GM12872 (cell line): Measurements from ENCODE around the gene DAO.

ENCODE experiments used
- TF ChIP-seq, protein P1 (sequence below): IDR thresholded peaks from 3 replicates; pipeline ENCODE4 v1.5.1; 2011; ENCODE audit warnings: low read depth, mild to moderate bottlenecking, low read length, moderate library complexity; ENCODE audit not compliant: insufficient read depth

DAO gene

DNA sequence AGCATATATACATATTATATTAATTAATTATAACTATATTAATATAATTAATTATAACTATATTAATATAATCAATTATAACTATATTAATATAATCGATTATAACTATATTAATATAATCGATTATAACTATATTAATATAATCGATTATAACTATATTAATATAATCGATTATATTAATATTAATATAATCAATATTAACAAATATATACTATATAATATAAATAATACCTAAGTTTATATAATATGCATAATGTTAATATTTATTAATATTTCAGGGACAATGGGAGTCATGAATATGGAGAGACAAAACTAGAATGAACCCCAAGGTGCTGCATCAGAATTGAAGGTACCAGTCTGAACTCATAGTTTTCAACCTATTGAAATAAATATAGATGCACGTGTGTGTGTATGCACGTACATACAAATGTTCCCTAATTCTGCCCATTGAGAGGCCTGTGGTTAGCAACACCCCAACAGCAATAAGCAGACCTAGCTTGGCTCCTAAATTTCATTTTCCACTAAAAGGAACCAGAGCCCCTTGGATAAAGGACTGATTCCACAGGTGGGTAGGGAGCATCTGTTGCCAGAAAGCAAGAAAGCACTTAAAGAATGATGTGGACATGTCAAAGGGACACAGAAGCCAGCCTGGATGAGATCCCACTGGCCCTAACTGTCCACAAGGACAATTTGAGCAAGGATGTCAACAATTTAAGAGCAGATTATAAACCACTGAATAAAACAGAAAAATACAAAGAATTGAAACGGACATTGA, 43.8 kb upstream of the DAO start:
- TF ChIP-seq, protein P1, sequence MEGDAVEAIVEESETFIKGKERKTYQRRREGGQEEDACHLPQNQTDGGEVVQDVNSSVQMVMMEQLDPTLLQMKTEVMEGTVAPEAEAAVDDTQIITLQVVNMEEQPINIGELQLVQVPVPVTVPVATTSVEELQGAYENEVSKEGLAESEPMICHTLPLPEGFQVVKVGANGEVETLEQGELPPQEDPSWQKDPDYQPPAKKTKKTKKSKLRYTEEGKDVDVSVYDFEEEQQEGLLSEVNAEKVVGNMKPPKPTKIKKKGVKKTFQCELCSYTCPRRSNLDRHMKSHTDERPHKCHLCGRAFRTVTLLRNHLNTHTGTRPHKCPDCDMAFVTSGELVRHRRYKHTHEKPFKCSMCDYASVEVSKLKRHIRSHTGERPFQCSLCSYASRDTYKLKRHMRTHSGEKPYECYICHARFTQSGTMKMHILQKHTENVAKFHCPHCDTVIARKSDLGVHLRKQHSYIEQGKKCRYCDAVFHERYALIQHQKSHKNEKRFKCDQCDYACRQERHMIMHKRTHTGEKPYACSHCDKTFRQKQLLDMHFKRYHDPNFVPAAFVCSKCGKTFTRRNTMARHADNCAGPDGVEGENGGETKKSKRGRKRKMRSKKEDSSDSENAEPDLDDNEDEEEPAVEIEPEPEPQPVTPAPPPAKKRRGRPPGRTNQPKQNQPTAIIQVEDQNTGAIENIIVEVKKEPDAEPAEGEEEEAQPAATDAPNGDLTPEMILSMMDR: no peak

DNA sequence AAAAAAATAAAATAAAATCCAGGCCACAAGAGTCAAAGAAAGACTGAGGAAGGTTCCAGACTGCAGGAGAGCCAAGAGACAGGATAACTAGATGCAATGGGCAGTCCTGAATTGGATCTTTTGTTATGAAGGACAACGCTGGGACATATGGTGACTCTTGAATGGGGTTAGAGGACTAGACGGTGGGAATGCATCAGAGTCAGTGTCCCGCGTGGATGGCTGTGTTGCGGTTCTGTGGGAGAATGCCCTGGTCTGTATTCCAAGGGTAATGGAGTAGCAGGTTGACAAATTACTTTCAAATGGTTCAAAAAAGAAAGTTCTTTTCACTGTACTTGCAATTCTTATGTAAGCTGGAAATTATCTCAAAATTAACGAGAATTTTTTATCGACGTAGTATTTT, 42.7 kb upstream of the DAO start:
- TF ChIP-seq, protein P1: no peak

DNA sequence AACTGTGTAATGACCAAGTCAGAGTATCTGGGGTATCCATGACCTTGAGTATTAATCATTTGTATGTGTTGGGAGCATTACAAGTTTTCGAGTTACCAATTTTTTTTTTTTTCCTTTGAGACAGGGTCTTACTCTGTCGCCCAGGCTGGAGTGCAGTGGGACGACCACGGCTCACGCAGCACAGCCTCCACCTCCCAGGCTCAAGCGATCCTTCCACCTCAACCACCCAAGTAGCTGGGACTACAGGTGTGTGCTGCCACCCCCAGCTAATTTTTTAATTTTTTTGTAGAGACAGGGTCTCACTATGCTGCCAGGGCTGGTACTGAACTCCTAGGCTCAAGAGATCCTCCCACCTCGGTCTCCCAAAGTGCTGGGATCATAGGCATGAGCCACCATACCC, 42.2 kb upstream of the DAO start:
- TF ChIP-seq, protein P1: no peak

DNA sequence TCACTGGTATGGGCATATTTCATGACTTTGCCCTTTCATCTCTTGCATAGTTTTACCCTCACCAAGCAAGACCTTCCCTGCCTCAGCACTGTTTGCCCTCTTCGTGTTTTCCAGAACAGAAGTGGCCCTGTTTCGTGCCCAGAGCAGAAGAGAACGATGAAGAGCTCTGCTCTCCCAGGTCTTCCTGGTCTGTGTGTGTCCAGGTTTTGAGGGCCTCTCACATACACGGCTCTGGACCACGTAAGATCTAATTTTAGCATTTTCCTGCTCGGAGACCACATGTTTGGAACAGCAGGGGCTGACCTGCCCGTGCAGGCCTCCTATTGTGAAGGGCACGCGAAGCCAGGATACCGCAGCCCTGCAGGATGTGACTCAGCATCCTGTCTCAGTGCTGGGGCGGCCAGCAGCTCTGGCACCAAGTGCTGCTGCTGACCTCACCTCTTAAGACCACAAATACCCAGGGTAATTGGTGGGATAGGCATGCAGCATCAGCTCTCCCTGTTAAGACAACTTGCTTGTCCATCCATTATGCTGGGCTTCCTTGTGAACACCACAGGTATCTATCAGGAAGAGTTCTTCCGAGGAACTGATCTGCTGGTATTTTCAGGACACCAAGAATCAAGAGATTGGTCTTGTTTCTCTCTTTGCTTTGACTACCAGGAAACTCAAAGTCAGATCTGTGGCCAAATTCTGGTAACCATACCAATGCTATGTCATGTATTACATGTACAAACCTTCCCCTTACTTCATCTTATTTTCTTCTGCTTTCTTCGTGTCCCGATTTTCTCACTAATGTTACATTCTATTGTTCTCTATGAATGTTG, 41.5 kb upstream of the DAO start:
- TF ChIP-seq, protein P1: no peak

DNA sequence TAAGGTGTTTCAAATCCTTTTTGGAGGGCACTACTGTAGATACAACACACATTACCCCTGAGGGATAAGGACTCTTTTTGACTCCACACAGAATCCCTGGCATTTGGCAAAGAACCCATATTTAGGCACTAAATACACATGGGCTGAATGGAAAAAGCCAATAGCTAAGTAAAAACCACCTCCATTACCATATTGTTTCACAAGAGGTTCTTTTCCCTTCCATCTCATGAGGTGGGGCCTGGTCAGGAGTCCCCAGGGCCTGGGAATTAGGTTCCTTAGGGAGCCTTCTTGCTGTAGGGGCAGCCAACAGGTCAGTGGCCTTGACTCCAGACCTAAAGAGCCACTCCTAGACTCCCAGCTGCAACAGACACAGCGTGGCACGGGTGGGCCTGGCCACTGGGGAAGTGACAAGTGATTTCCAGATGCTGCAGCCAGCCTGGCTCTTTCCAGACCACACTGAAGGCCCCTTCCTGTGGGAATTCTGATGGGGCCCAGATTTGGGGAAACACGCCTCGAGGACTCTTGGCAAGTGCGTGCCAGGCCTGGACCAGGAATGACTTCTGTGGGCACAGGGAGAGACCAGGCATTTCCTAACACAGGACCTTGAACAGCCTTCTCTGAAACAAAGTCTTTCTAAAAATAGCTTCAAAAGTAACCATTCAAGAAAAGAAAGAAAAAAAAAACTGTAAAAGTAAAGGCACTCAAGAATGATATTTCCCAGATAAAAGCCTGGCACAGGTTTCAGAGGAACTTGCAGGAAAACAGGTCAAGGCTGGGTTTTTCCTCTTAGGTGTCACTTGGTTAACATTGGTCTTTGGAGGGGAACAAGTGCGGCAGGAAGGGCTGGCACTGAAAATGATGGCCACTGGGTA, 40.6 kb upstream of the DAO start:
- TF ChIP-seq, protein P1: no peak

DNA sequence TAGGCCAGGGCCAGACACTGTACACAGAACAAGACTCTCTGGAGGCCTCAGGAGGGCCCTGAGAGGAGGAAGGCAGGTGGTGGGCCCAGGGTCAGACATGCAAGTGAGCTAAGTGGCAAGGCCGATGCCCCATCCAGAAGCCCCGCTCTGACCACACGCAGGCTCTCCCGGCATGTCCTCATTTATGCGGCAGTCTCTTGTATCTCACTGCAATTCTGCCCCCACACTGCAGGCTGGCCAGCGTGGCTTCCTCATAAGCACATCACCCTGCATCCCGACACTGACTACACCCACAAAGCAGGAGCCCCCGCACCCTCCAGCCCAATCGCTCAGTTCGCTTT, 40.0 kb upstream of the DAO start:
- TF ChIP-seq, protein P1: no peak
